ENCODE measurements around the gene MAB21L3. TPM values are rescaled to one million over a fixed set of nuclear protein-coding genes. Genes with fewer than 3 reads are reported as not detected.

MAB21L3 gene
- total and polyA plus RNA-seq, 12 donors, result 0.07 TPM; not detected in 11

- Histone ChIP-seq H3K9me3 (no peaks in the 10 kb centered on the region), H3K27me3 (no peaks in the 10 kb centered on the region), H3K4me3 (no peak overlapping the region), H3K36me3 (no peaks in the 10 kb centered on the region), H3K4me1 (peaks cover 0 to 5% (median 0%) of the 10 kb centered on the region in 9 donors), H3K27ac (no peak overlapping the region)
- WGBS, 2 donors, result 86 to 90% methylated on average over 4 of the region's 4 CpGs
- no peak for ATAC-seq
- no peak for TF ChIP-seq CTCF (IDR thresholded peaks at IDR 0.05)
- intact Hi-C loops (cut with DNase I), result no loop called here
- no peak for DNase-seq
Measured at GRCh38 chr1:116106646-116107045, 4.6 kb upstream of the MAB21L3 start.

- Histone ChIP-seq H3K27me3 (no peaks in the 10 kb centered on the region), H3K36me3 (no peaks in the 10 kb centered on the region), H3K27ac (no peak overlapping the region), H3K9me3 (no peaks in the 10 kb centered on the region), H3K4me3 (no peak overlapping the region), H3K4me1 (peaks cover 0 to 5% (median 0%) of the 10 kb centered on the region in 9 donors)
- intact Hi-C loops (cut with DNase I), result no loop called here
- no peak for ATAC-seq
- DNase-seq, result no peak
- 82 to 83% methylated on average over 4 of the region's 4 CpGs for WGBS, 2 donors
- no peak for TF ChIP-seq CTCF (IDR thresholded peaks at IDR 0.05)
Measured at GRCh38 chr1:116107371-116107770, 3.8 kb upstream of the MAB21L3 start.

- H3K9me3 ChIP-seq, result no peaks in the 10 kb centered on the region
- no peak overlapping the region for H3K27ac ChIP-seq
- H3K4me3 ChIP-seq, result no peak overlapping the region
- 65 to 68% methylated on average over 11 of the region's 11 CpGs for WGBS, 2 donors
- DNase-seq (no peak), ATAC-seq (no peak)
- H3K36me3 ChIP-seq, result no peaks in the 10 kb centered on the region
- H3K27me3 ChIP-seq, result no peaks in the 10 kb centered on the region
- H3K4me1 ChIP-seq, result peaks cover 0 to 5% (median 0%) of the 10 kb centered on the region in 9 donors
- no peak for TF ChIP-seq CTCF (IDR thresholded peaks at IDR 0.05)
- intact Hi-C loops (cut with DNase I), result no loop called here
Measured at GRCh38 chr1:116111524-116112021, 374 bp downstream of the MAB21L3 start.

GRCh38 chr1:116112388-116113140 lies 1.4 kb downstream of the MAB21L3 start:
- H3K27ac ChIP-seq, result no peak overlapping the region
- no peaks in the 10 kb centered on the region for H3K27me3 ChIP-seq
- no peaks in the 10 kb centered on the region for H3K36me3 ChIP-seq
- no peaks in the 10 kb centered on the region for H3K9me3 ChIP-seq
- DNase-seq (no peak), ATAC-seq (no peak)
- TF ChIP-seq CTCF (IDR thresholded peaks at IDR 0.05), result no peak
- H3K4me3 ChIP-seq, result no peak overlapping the region
- WGBS, 2 donors, result 80 to 83% methylated on average over 4 of the region's 4 CpGs
- peaks cover 0 to 5% (median 0%) of the 10 kb centered on the region in 9 donors for H3K4me1 ChIP-seq
- intact Hi-C loops (cut with DNase I), result no loop called here
